DND-41 (cell line): ENCODE measurements around the gene CASD1.

Experiments
- ATAC-seq: fragments of 200-7000 bp; cut with Tn5 transposase; 3 replicates; pipeline ENCODE4 v1.9.1; 2021; ENCODE audit warnings: low read depth; ENCODE audit not compliant: insufficient read depth
- DNase-seq: peaks from one replicate; pipeline ENCODE4 v3.0.0-alpha.2; 2020
- H2AFZ ChIP-seq: 2 replicates; pipeline ENCODE4 v1.6.0; 2012; ENCODE audit warnings: low read depth, low read length
- H3K27ac ChIP-seq: 2 replicates; pipeline ENCODE4 v1.5.1; 2012; ENCODE audit warnings: low read length, inconsistent platforms
- H3K27me3 ChIP-seq: fragments of 200-600 bp; sonication (generic); 2 replicates; pipeline ENCODE4 v1.6.0; 2012; ENCODE audit warnings: low read length, mild to moderate bottlenecking, inconsistent platforms; ENCODE audit not compliant: insufficient read depth, poor library complexity
- H3K36me3 ChIP-seq: 2 replicates; pipeline ENCODE4 v1.5.1; 2012; ENCODE audit warnings: low read length, inconsistent platforms; ENCODE audit not compliant: insufficient read depth
- H3K4me1 ChIP-seq: 2 replicates; pipeline ENCODE4 v1.5.1; 2012; ENCODE audit warnings: mild to moderate bottlenecking, low read length; ENCODE audit not compliant: insufficient read depth
- H3K4me2 ChIP-seq: 2 replicates; pipeline ENCODE4 v1.6.0; 2012; ENCODE audit warnings: mild to moderate bottlenecking, moderate library complexity, low read length, inconsistent platforms; ENCODE audit not compliant: insufficient read depth
- H3K4me3 ChIP-seq, 2 experiments: fragments of 200-600 bp in 1 of 2; shearing (Covaris generic) in 1 of 2; 2 replicates each; pipeline ENCODE4 v1.5.1; 2012 to 2016; ENCODE audit warnings: inconsistent platforms in 2 of 2, low read length in 2 of 2, mild to moderate bottlenecking in 2 of 2, low read depth in 1 of 2, moderate library complexity in 1 of 2
- H3K79me2 ChIP-seq: 2 replicates; pipeline ENCODE4 v1.6.0; 2012; ENCODE audit warnings: low read length, inconsistent platforms; ENCODE audit not compliant: insufficient read depth
- H3K9ac ChIP-seq: 2 replicates; pipeline ENCODE4 v1.6.0; 2012; ENCODE audit warnings: low read depth, mild to moderate bottlenecking, inconsistent platforms, low read length, moderate library complexity
- H3K9me3 ChIP-seq: 2 replicates; pipeline ENCODE4 v1.5.1; 2012; ENCODE audit warnings: low read length, moderate library complexity, mild to moderate bottlenecking, inconsistent platforms; ENCODE audit not compliant: insufficient read depth, severe bottlenecking
- H4K20me1 ChIP-seq: 2 replicates; pipeline ENCODE4 v1.6.0; 2012; ENCODE audit warnings: low read length; ENCODE audit not compliant: insufficient read depth
- EZH2 ChIP-seq: IDR thresholded peaks from 3 replicates; pipeline ENCODE4 v1.6.1; 2012; ENCODE audit warnings: borderline replicate concordance, low read depth, mild to moderate bottlenecking, moderate library complexity, low read length, inconsistent platforms; ENCODE audit not compliant: severe bottlenecking
- TF ChIP-seq, protein P1 (sequence below): IDR thresholded peaks from 2 replicates; pipeline ENCODE4 v1.5.1; 2012; ENCODE audit warnings: borderline replicate concordance, low read length, moderate library complexity, mild to moderate bottlenecking; ENCODE audit not compliant: poor library complexity, severe bottlenecking; ENCODE audit errors: extremely low read depth

CASD1 gene

DNA sequence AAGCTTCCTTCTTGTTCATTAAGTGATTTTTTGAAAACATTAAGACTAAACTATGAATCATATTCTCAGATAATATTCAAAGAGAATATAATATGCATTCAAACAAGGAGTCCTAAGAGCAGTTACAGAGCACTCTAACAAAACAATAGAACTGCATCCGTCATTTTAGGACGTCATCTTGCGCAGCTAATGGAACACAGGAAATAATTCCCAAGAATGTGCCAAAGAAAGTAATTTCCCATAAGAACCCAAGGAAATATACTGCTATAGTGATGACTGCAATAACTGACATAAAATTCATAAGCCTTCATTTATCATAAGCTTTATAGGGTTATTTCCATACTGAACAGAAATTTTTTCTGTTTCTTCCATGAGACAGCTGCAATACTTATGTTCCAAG is 28.3 kb upstream of the CASD1 start:
- DNase-seq (no peak), ATAC-seq (no peak)
- no peaks in the 10 kb centered on the region for H3K36me3 ChIP-seq
- no peak overlapping the region for H2AFZ ChIP-seq
- H3K9me3 ChIP-seq, result no peaks in the 10 kb centered on the region
- peaks cover 18% of the 10 kb centered on the region for H3K27me3 ChIP-seq
- no peak overlapping the region for H3K4me3 ChIP-seq
- no peaks in the 10 kb centered on the region for H4K20me1 ChIP-seq
- no peak overlapping the region for H3K4me2 ChIP-seq
- no peaks in the 10 kb centered on the region for H3K4me1 ChIP-seq
- TF ChIP-seq, protein P1, sequence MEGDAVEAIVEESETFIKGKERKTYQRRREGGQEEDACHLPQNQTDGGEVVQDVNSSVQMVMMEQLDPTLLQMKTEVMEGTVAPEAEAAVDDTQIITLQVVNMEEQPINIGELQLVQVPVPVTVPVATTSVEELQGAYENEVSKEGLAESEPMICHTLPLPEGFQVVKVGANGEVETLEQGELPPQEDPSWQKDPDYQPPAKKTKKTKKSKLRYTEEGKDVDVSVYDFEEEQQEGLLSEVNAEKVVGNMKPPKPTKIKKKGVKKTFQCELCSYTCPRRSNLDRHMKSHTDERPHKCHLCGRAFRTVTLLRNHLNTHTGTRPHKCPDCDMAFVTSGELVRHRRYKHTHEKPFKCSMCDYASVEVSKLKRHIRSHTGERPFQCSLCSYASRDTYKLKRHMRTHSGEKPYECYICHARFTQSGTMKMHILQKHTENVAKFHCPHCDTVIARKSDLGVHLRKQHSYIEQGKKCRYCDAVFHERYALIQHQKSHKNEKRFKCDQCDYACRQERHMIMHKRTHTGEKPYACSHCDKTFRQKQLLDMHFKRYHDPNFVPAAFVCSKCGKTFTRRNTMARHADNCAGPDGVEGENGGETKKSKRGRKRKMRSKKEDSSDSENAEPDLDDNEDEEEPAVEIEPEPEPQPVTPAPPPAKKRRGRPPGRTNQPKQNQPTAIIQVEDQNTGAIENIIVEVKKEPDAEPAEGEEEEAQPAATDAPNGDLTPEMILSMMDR, result no peak
- no peak overlapping the region for H3K27ac ChIP-seq
- no peak overlapping the region for H3K9ac ChIP-seq
- H3K79me2 ChIP-seq, result no peaks in the 10 kb centered on the region

DNA sequence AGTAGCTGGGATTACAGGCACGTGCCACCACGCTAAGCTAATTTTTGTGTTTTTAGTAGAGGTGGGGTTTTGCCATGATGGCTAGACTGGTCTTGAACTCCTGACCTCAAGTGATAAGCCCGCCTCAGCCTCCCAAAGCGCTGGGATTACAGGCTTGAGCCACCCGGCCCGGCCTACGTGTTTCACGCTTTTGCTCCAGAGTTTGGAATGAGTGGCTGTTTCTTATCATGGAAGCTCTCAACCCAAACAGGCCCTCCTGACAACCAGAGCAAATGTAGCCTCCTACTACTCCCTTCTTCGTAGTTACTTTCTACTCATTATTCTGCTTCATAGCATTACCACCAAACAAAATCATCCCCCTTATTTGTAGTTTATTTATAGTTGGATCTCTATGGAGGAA is 26.8 kb upstream of the CASD1 start:
- no peaks in the 10 kb centered on the region for H3K9me3 ChIP-seq
- no peak for TF ChIP-seq EZH2
- TF ChIP-seq, protein P1, result no peak
- no peak overlapping the region for H3K27ac ChIP-seq
- no peaks in the 10 kb centered on the region for H3K79me2 ChIP-seq
- no peaks in the 10 kb centered on the region for H3K36me3 ChIP-seq
- DNase-seq (no peak), ATAC-seq (no peak)
- H4K20me1 ChIP-seq, result no peaks in the 10 kb centered on the region
- no peak overlapping the region for H3K4me2 ChIP-seq
- H3K4me3 ChIP-seq, result no peak overlapping the region
- peaks cover 9% of the 10 kb centered on the region for H3K27me3 ChIP-seq
- H3K9ac ChIP-seq, result no peak overlapping the region
- H2AFZ ChIP-seq, result no peak overlapping the region
- H3K4me1 ChIP-seq, result no peaks in the 10 kb centered on the region

DNA sequence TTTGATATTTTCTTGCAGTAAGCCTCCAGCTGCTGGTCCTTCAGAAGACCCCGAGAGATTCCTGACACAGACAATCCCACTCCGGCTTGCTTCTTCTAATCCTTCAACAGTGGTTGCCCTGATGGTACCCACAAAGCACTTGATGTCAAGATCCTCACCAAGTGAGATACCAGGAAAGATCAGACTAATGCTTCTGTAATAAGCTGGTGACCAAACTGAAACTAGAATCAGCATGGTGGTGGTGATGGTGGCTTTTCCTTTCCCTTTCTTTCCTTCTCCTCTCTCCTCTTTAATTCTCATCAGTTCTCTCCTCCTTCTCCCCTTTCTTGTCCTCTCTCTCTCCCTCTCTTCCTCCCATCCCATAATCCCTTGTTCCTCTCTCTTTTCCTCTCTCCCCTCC is 25.8 kb upstream of the CASD1 start:
- Histone ChIP-seq H3K9ac (no peak overlapping the region), H3K4me2 (no peak overlapping the region), H3K27me3 (no peaks in the 10 kb centered on the region), H3K9me3 (no peaks in the 10 kb centered on the region), H3K4me3 (no peak overlapping the region), H2AFZ (no peak overlapping the region), H3K4me1 (no peaks in the 10 kb centered on the region), H3K27ac (no peak overlapping the region), H3K79me2 (no peaks in the 10 kb centered on the region), H4K20me1 (no peaks in the 10 kb centered on the region), H3K36me3 (no peaks in the 10 kb centered on the region)
- no peak for DNase-seq
- no peak for ATAC-seq
- TF ChIP-seq EZH2, result no peak
- TF ChIP-seq, protein P1, result no peak

DNA sequence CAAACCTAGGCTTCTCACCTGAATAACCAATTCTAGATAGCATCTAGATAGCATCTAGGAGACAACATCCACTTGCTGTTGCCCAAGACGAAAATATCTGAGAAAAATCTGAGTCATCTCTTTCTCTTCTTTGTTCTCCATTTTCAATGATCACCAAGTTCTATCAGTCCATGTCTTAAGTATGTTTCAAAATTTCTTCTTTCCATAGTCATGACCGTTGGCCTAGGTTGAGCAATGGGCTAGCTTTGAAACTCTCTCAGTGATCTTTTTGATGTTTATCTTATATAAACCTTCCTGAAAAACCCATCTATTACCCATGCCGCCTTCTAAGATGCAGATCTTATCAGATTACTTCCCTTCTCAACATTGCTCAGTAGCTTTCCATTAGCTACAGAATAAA is 23.4 kb upstream of the CASD1 start:
- no peak for TF ChIP-seq EZH2
- TF ChIP-seq, protein P1, result no peak
- Histone ChIP-seq H4K20me1 (no peaks in the 10 kb centered on the region), H3K4me3 (no peak overlapping the region), H3K9me3 (no peaks in the 10 kb centered on the region), H3K9ac (no peak overlapping the region), H3K36me3 (no peaks in the 10 kb centered on the region), H2AFZ (no peak overlapping the region), H3K27me3 (no peaks in the 10 kb centered on the region), H3K27ac (no peak overlapping the region), H3K79me2 (no peaks in the 10 kb centered on the region), H3K4me1 (no peaks in the 10 kb centered on the region), H3K4me2 (no peak overlapping the region)
- DNase-seq, result no peak
- ATAC-seq, result no peak; the same call in 2 of the 3 replicates
